Renal pelvis (tissue), 4 donors: ENCODE data around the gene SLC38A1. TPM values are rescaled to one million over a fixed set of nuclear protein-coding genes. Genes with fewer than 3 reads are reported as not detected.

Experiments used
- DNase-seq: peaks from one replicate; pipeline ENCODE4 v3.0.0-alpha.2; 2013
- polyA plus RNA-seq, 3 donors: library from polyadenylated mRNA; unstranded; fragments of 120-200 nt; gene quantifications; one replicate each; pipeline ENCODE4 v1.2.1, GENCODE V29; 2013; ENCODE audit not compliant: insufficient read length in 3 of 3

Gene SLC38A1
- polyA plus RNA-seq, 3 donors: 62.2 to 70.6 (median 66.0) TPM

- no peak for DNase-seq
These were observed 30.0 kb downstream of the SLC38A1 start for GRCh38 chr12:46238821-46239220.

GRCh38 chr12:46237371-46238045 is 31.3 kb downstream of the SLC38A1 start:
- no peak for DNase-seq

GRCh38 chr12:46234000-46234399 is 34.8 kb downstream of the SLC38A1 start:
- no peak for DNase-seq

- no peak for DNase-seq
These were observed 35.4 kb downstream of the SLC38A1 start for GRCh38 chr12:46233423-46233822.

GRCh38 chr12:46230983-46231382 is 37.9 kb downstream of the SLC38A1 start:
- no peak for DNase-seq

- no peak for DNase-seq
These were observed 38.5 kb downstream of the SLC38A1 start for GRCh38 chr12:46230306-46230705.

GRCh38 chr12:46227616-46228015 is 41.2 kb downstream of the SLC38A1 start:
- no peak for DNase-seq

GRCh38 chr12:46224386-46224785 is 44.5 kb downstream of the SLC38A1 start:
- no peak for DNase-seq

GRCh38 chr12:46223047-46223446 is 45.8 kb downstream of the SLC38A1 start:
- no peak for DNase-seq

- no peak for DNase-seq
These were observed 46.2 kb downstream of the SLC38A1 start for GRCh38 chr12:46222636-46223035.

GRCh38 chr12:46221255-46222128 is 47.4 kb downstream of the SLC38A1 start:
- no peak for DNase-seq

- no peak for DNase-seq
These were observed 48.8 kb downstream of the SLC38A1 start for GRCh38 chr12:46219877-46220655.

GRCh38 chr12:46219132-46219876 is 49.5 kb downstream of the SLC38A1 start:
- no peak for DNase-seq

- no peak for DNase-seq
These were observed 50.3 kb downstream of the SLC38A1 start for GRCh38 chr12:46218322-46219095.

- no peak for DNase-seq
These were observed 51.1 kb downstream of the SLC38A1 start for GRCh38 chr12:46217541-46218321.

GRCh38 chr12:46214668-46215436 is 54.0 kb downstream of the SLC38A1 start:
- no peak for DNase-seq

- no peak for DNase-seq
These were observed 56.5 kb downstream of the SLC38A1 start for GRCh38 chr12:46212108-46212982.

- no peak for DNase-seq
These were observed 57.9 kb downstream of the SLC38A1 start for GRCh38 chr12:46210873-46211439.
